ENCODE results near the gene KCNAB2.
"Not testable (repeated sequence)": the region's sequence is repeated elsewhere in the genome, so short reads cannot be mapped to it uniquely, and the experiment has no call there.

Gene KCNAB2

DNA sequence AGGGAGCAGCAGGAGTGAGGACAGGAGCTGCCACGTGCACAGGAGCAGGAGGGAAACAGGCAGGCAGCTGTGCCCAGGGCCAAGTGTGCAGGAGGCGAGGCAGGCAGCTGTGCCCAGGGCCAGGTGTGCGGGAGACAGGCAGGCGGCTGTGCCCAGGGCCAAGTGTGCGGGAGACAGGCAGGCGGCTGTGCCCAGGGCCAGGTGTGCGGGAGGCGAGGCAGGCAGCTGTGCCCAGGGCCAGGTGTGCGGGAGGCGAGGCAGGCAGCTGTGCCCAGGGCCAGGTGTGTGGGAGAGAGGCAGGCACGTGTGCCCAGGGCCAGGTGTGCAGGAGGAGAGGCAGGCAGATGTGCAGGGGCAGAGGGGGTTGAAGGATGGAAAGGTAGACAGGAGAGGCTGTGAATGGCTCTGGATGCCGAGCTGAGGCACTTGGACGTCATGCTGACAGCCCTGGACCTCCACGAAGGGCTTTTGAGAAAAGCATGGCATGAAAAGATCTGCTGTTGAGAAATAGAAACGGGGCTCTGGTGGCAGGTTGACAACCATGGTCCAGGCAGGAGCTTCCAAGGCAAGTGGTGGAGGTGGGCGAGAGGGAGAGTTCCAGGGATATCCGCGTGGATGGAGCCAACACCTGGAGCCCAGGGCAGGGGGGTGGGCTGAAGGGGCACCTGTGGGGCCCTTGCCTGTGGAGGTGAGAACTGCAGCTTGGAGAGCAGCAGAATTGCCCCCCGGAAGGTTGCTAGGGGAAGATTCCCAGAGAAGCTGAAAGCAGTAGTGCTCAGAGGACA, 34.3 kb upstream of the KCNAB2 start:
- DNase-seq: peak; percentile 61

DNA sequence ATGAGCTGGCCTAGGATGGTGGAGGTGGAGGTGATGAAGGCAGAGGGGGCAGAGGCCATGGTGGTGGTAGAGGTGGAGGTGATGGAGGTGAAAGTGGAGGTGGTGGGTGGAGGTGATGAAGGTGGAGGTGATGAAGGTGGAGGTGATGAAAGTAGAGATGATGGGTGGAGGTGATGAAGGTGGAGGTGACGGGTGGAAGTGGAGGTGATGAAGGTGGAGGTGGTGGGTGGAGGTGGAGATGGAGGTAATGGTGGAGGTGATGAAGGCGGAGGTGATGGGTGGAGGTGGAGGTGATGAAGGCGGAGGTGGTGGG, 33.8 kb upstream of the KCNAB2 start:
- DNase-seq: no peak

DNA sequence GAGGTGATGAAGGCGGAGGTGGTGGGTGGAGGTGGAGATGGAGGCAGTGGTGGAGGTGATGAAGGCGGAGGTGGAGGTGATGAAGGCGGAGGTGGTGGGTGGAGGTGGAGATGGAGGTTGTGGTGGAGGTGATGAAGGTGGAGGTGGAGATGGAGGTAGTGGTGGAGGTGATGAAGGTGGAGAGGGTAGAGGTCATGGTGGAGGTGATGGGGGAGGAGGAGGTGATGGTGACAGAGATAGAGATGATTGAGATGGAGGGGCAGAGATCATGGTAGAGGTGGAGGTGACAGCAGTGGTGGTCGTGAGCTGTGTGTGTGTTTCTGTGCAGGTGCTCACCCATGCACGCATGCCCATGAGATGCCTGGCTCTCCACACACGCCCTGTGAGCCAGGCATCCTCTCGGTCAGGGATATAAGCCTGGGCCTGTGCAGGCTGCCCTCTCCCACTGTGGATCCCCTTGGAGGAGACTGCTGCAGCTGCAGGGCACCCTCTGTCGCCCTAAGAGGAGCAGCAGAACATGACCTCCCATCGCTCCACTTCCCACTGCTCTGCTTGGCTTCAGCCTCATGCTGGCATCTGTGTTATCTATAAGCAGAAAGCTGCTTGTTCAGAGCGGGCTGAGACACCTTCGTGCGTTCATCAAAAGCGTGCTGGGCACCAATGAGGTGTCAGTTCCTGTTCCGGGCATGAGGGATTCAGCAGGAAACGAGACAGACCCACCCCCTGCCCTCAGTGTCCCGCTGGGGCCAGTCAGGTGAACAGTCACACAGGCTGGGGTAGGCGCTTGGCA, 33.0 kb upstream of the KCNAB2 start:
- DNase-seq: no peak

DNA sequence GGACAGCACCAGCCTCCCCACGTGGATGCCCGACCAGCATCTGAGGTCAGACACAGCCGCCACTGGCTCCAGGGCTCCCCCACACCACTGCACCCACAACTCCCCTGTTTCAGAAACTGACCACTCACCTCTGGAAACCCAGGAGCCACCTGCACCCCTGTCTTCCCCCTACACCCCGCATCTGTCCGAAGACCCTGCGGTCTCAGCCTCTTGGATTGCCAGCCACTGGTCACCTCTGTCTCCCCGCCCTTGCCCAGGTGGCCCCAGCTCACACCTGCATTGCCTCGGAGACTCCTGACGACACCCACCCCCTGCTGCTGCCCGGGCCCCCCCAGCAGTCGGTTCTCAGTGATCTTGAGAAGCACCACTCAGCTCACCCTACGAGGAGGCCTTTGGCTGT, 32.2 kb upstream of the KCNAB2 start:
- DNase-seq: no peak

DNA sequence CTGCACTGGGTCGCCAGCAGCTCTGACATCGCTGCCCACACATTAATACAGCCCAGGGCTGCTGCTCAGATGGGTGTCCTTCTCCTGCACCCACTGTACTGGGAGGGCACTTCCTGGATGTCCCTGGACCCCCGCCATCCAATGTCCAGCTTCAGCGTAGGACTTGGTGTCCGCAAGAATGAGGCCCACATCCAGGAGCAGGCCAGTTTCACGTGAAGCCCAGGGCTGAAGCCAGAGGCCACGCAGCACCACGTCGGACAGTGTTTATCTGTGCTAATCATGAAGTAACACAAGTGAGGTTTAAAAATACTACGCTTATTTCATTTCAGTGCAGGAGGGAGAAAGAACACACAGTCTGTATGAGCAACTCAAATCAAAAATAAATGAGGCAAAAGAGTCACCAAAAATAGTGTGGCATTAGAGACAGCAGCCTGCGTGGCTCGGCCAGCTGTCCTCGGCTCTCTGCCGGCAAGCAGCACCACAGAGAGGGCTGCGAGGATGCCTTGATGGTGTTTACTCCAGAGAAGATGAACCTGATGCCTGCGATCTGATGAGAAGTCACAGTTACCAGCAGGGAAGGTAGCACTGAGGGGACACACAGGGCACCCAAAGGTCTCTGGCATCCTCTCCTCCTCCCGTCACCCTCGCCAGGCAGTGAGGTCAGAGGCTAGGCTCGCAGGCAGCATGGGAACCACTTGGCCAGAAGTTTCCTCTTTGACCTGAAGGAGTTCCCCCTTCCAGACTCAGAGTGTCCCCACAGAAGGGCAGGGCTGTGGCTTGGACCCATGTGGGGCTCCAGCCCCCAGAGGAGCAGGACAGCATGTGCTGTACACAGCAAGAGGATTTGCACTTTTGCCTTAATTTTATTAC, 31.3 kb upstream of the KCNAB2 start:
- no peak for DNase-seq

DNA sequence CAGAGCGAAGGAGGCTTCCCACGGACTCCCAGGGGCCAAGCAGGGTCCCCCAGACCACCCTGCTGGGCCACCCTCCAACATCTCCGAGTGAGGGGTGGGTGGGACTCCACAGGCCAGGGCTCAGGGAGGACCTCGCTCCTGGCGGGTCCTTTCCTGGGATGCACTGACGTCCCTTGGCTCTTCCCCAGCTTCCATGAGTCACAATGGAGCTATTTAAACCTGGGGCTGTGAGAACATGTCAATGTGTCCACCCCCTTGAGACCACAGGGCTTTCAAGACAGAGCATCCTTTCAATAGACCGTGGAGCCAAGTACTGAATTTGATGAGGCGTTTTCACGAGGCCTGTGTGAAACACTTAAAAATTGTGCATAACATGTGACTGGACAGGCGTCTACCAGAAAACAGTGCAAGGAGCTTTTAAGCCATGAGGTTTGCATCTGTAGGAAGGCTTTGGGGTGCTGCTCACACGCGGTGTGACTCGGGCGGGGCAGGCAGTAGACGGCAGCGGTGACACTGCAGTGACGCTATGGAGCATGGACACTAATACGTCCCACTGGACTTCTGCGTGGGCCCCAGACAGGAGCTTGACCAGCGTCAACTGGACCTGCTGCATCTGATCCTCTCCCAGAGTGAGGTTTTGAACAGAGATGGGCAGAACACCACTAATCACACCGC, 29.4 kb upstream of the KCNAB2 start:
- no peak for DNase-seq

DNA sequence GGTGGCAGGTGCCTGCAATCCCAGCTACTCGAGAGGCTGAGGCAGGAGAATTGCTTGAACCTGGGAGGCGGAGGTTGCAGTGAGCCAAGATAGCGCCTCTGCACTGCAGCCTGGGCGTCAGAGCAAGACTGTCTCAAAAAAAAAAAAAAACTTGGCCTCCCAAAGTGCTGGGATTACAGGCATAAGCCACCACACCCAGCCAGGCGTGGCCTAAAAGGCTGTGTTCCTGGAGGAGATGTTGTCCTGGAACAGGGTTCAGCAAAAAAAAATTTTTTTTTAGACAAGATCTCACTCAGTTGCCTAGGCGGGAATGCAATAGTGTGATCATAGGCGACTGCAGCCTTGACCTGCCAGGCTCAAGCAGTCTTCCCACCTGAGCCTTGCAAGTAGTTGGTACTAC, 28.0 kb upstream of the KCNAB2 start:
- DNase-seq: not testable (repeated sequence)

DNA sequence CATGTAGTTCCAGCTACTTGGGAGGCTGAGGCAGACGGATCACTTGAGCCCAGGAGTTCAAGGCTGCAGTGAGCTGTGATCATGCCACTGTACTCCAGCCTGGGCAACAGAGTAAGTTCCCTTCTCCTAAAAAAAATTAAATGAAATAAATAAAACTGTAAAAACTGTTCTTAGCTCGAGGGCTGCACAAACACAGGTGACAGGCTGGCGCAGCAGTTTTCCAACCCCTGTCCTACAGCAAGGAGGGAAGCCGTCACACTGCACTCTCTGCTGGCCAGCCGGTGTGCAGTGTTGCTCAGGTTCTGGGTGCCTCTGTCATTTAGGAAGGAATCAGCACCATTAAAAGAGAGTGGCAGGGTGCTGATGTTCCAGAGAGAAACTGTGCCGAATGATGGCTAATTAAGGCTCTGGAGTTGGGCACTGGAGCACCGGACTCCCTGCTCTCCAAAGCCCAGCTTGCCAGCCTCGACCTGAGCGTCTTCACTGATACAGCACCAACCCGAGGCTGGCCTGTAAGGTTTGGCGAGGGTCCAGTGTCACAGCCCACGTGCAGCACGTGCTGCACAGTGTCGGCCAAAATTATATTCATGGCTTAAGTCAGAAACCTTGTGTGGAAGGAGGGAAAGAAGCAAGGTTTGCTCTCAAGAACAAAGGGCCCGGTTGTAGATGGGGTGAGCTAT, 26.4 kb upstream of the KCNAB2 start:
- no peak for DNase-seq

DNA sequence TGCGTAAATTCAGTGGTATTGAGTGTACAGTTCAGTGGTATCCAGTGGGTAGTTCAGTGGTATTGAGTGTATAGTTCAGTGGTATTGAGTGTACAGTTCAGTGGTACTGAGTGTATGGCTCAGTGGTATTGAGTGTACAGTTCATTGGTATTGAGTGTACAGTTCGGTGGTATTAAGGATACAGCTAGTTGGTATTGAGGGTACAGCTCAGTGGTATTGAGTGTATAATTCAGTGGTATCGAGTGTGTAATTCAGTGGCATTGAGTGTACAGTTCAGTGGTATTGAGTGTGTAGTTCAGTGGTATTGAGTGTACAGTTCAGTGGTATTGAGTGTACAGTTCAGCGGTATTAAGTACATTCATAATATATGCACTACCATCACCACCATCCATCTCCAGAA, 23.5 kb upstream of the KCNAB2 start:
- DNase-seq: no peak

DNA sequence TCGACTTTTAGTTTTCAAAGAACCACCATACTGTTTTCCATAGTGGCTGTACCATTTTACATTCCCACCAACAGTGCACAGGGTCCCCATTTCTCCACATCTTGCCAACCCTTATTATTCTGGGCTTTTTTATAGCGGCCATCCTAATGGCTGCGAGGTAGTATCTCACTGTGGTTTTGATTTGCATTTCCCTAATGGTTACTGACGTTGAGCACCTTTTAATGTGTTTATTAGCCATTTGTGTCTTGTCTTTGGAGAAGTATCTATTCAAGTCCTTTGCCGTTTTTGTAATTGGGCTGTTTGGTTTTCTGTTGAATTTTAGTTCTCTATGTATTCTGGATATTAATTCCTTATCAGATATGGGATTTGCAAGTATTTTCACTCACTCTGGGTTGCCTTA, 22.3 kb upstream of the KCNAB2 start:
- DNase-seq: no peak

DNA sequence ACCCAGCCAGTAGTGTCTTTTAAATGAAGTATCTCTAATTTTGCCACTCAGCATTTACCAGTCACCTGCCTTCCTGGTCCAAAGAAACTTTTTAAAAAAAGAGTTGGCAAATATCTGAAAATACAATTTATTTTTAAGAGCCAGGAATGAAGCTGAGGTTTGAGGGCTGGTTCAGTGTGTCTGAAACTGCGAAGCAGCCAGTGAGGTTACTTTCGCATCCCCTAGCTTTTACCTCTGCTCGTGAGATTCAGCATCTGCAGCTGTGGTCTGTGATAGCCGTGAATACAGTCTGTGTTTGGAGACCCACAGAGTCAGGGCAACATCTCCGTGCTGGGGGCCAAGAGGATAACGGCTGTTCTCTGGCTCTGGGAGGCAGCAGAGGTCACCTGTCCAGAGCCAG, 21.3 kb upstream of the KCNAB2 start:
- DNase-seq: no peak

DNA sequence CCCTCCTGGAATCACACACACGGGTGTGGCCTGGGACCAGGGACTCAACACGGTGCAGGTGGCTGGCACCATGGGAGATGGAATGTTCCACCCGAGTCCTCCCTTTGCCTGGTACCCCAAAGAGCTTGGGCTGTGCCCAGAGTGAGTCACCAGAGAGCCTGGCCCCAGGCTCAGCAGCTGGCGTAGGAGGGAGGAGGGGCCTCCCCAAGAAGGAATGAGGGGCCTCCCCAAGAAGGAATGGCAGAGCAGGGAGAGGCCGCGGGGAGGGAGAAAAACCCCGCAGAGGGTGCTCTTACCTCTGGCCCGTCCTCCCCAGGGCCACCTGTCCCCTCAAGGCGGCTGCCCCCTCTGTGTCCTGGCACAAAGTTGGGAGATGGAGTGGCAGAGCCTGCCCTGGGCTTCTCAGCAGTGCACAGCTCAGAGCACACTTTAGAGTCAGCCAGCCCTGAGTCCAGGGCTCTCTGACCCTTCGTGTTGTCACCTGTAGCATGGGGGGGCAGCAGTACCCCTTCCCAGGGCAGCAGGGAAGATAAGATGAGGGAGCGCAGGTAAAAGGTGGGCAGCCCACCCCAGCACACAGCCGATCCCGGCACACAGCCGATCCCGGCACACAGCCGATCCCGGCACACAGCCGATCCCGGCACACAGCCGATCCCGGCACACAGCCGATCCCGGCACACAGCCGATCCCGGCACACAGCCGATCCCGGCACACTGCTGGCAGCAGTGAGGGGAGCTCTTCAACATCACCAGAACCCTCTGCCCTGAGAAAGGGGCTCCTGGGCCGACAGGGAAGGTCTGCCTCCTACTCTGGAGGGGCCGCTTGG, 20.2 kb upstream of the KCNAB2 start:
- DNase-seq: peak; percentile 75

DNA sequence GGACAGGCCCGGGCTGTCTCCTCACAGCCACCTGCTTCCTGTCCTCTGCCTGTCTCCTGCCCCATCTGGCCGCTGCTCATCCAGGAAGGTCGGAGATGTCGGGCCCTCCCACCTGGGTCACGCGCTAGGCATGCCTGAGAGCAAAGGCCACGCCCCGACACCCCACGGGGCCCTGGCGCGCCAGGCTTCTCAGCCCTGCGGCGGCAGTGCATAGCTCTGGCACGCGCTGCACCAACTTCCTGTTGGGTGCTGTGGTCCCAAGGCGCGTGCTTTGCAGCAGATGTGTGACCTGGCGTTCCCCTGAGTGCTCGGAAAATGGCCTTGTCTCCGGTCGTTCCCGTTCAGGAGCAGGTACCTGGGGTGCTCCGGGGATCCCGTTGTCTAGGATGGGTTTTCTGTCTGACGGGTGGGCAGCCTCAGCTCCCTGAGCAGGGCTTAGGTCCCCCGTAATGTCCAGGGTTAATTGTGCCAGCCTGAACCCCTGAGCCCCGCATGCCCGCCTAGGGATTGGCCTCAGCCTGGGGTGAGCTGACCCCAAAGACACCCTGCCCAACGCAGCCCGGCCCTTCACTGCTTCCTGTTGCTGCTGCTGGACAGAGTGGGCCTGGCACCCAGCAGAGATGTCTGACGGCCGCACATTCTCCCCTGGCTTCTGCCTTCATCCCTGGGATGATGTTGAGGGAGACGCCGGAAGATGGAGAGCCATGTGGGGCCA, 19.4 kb upstream of the KCNAB2 start:
- peak; percentile 99 for DNase-seq

DNA sequence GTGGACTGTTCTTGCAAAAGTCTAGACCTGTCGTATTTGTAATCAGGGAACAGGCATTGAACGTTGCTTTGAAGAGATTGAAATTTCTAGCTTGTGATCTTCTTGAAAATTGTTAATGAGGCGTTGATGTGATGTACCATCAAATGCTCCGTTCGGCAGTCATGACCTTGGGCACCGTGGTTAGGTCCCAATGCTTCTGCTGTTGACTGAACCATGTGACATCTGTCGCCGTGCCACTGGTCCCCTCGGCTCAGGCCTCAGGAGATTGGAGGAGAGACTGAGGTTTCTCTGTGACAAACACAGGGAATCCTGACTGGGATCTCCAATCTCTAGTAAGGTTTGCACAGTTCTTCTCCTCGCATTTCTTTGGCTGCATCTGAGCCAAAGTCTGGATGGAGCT, 18.1 kb upstream of the KCNAB2 start:
- DNase-seq: no peak

DNA sequence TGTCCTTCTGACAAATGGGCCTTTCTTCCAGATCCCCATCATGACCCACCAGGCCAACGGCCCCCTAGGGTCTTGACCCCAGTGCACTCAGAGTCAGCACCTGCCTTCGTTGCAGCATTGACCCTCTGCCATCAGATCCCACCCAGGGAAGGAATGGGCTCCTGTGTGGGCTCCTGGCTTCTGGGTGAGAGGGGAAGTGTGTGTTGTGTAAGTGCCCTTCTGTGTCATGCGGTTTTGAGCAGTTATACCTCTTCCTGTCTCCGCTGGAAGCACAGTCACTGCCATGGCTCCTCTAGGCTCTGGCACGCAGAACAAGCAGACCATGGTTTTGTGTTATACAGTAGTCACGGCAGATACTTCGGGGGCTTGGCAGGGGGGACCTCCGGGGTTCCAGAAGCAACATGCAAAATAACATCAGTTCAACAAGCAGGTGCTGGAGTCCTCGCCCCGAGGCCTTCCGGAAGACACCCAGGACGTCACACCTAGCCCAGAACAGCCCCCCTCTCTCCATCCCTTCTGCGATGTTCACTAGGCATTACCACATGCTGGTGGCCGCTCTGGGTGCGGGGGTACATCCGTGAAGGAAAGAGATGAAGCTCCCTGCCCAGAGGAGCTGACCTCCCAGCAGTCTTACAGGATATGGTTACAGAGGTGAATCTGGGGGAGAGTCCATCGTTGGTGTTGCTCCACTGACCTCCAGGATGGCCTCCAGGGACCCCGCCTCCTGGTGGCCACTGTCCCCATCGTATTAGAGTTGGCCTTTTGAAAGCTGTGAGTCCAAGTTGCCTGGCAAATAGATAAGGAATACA, 17.4 kb upstream of the KCNAB2 start:
- no peak for DNase-seq

DNA sequence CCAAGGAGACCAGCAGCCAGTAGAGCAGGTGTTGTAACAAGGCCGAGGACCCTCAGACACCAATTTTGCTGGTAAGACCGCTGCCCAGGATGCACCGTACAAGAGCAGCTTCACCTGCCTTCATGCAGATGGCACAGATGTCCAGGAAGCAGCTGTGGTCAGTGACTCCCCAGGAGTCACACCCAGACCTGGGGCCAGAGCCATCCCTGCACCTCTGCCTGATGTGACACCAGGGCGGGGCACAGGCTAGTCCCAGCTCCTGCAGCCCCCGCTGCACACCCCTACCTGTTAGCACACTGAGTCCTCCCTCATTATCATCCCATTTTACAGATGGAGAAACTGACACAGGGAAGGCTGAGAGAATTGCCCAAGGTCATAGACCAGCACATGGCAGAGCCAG, 16.3 kb upstream of the KCNAB2 start:
- no peak for DNase-seq

DNA sequence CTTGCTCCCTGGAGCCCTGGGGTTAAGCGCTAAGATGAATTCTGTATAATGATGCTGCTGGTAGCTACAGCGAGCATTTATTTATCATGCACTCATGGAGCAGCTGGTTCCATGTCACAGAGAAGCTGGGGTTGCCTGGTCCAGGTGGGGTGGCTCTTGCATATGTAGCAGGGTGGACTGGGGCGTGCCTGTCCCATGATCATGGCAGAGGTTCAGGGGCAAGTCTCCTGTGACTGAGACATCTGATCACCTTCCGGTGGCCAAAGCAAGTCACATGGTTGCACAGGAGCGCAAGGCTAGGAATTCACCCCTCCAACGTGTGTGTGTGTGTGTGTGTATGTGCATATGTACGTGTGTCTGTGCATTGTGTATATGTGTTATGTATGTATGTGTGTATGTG, 15.6 kb upstream of the KCNAB2 start:
- DNase-seq: no peak

DNA sequence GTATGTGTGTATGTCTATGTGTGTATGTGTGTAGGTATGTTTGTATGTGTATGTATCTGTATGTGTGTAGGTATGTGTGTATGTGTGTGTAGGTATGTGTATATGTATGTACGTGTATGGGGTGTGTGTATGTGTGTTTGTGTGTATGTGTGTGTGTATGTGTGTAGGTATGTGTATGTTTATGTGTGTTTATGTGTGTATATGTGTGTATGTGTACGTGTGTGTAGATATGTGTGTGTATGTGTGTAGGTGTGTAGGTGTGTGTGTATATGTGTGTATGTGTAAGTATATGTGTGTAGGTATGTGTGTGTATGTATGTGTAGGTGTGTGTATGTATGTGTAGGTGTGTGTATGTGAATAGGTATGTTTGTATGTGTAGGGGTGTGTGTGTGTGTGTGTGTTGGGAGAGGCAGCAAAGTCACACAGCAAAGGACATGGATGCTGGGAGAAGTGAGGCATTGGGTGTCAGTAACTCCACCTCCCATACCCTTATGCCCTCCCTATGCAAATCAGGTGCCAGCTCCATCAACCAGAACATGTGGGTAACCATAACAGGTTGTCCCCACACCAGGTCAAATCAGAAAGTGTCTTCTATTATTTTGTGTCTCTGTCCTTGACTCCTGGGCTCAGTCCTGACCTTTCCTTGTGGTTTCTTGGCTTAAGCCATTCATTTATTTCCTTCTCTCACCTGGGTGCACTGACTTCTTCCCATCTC, 15.0 kb upstream of the KCNAB2 start:
- DNase-seq: no peak

DNA sequence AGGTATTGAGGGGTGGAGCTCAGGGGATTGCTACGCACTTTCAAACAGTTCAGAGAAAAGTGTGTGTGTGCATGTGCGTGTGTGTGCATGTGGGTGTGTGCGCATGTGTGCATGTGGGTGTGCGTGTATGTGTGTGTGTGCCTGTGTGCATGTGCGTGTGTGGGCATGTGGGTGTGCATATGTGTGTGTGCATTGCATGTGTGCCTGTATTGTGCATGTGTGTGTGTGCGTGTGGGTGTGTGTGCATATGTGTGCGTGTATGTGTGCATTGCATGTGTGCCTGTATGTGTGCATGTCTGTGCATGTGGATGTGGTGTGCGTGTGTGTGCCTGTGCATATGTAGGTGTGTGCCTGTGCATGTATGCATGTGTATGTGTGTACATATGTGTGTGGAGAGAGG, 12.6 kb upstream of the KCNAB2 start:
- no peak for DNase-seq
